Endometrium (tissue), 2 donors: ENCODE results near the gene EGFR.
"Not testable (repeated sequence)": the region's sequence is repeated elsewhere in the genome, so short reads cannot be mapped to it uniquely, and the experiment has no call there.

Experiments
- FAIRE-seq: peaks from 2 replicates; lab custom pipeline; 2012; peaks lifted over from hg19 to GRCh38; lab: Jason Lieb, UNC
- donor health status: control.
- donor health status: control.

The EGFR gene

DNA sequence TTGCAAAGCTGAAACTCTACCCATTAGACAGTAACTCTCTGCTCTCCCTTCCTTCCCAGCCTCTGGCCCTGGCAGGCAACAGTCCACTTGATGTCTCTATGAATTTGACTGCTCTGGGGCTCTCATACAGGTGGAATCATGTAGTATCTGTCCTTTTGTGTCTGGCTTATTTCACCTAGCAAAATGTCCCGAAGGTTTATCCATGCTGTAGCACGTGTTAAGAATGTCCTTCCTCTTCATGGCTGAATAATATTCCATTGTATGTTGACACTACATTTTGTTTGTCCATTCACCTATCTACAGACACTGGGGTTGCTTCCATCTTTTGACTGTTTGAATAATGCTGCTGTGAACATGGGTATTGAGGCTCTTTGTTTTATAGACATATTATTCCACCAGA, 128.9 kb downstream of the EGFR start:
- no peak for FAIRE-seq

DNA sequence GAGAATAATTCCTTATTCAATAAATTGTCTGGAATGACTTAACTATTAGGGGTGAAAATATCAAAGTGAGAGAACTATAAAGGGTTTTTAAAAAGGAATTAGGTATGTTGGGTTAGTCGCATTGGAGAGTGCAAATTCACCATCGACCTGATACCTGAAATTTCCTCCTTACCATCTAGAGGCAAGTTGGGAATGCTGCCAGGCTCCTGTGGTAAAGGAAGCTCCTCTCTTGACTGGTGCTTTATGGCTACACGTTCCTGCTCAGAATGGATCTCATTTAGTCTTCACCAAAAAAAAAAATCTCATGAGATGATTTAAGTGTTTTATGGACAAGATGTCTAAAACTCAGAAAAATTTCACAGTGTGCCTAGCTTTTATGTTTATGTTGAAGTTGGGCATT, 129.8 kb downstream of the EGFR start:
- FAIRE-seq: no peak

DNA sequence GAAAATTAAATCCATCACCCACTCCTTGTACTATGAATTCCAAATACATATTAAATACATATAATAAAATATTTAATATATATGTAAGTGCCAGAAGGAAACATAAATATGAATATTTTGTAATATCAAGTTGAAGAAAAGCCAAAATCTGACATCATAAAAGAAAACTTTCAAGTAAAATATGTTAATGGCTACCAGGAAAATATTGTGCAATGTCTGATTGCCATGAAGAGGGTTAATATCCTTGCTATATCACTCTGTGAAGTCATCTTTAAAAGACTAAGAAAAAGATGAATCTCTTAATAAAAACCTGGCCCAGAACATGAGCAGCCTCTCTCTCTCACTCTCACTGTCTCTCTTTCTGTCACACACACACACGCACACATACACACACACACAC, 130.2 kb downstream of the EGFR start:
- FAIRE-seq: no peak

DNA sequence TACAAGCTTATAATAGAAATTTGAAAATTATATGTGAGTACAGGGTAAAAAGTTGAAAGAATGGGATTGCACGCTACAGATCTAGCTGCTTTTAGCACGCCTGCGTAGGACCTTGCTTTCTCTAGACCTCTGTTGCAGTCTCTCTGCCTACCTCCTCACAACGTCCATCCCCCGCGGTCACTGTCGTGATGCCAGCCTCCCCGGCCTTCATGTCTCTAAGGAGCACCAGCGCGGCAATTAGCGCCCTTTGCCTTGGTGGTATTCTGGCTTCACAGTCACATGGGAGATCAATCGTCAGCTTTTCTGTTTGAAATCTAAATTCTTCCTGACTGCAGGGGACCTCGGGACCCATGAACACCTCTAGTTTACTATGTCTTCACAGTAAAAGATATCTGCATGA, 131.3 kb downstream of the EGFR start:
- FAIRE-seq: no peak

DNA sequence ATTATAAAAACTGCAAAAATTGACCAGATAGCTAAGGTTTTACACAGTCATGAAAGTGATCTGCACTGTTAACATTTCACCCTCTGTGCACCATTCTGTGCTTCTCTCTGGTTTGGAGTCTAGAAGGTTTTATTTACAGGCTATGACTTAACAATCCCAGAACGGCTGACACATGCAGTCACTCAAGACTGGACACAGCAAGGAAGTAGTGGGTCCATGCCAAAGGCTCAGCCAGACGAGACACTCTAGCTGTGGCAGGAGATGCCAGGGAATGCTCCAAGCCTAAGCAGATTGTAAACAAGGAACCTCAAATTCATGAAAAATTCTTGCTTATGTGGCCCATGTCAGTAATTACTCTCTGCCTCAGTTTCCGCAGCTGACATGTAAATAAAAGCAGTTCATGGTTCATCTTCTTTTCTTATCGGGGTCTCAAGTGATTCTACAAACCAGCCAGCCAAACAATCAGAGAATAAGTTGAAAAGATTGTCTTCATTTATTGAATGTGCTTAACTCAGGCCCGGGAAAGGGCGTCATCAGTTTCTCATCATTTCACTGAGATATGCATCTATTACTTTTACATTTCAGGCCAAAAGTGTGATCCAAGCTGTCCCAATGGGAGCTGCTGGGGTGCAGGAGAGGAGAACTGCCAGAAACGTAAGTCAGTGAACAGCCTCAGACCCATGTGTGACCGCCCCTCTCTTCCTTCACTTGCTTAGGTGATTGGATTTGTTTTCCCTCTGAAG, 132.1 kb downstream of the EGFR start:
- no peak for FAIRE-seq

- FAIRE-seq: no peak
Measured at GRCh38 chr7:55152516-55152915, 133.7 kb downstream of the EGFR start.

GRCh38 chr7:55154096-55154495, 135.3 kb downstream of the EGFR start:
- no peak for FAIRE-seq

- no peak for FAIRE-seq
Measured at GRCh38 chr7:55155351-55156117, 136.7 kb downstream of the EGFR start.

- no peak for FAIRE-seq
Measured at GRCh38 chr7:55156919-55157763, 138.3 kb downstream of the EGFR start.

GRCh38 chr7:55157764-55158105, 138.9 kb downstream of the EGFR start:
- no peak for FAIRE-seq

GRCh38 chr7:55158541-55159382, 139.9 kb downstream of the EGFR start:
- FAIRE-seq: no peak

DNA sequence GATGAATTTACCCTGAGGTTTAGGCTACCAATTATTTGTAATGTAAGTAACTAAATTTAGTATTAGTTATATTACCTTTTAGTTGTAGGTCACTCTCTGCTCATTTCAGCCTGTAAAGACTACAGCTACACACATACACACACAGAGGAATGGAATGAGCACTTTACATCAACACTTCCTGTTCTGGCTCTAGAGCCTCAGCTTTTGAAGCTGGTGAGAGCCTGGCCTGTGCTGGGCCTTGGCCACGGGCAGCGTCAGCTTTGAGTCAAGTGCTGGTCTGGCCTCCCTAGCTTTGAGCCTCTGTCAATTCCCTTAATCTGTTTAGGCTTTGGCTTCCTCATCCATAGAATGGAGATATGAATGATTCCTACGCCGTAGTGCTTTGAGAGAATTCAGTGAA, 141.7 kb downstream of the EGFR start:
- no peak for FAIRE-seq

GRCh38 chr7:55161154-55161687, 142.4 kb downstream of the EGFR start:
- FAIRE-seq: no peak

GRCh38 chr7:55162476-55162875, 143.7 kb downstream of the EGFR start:
- FAIRE-seq: no peak

DNA sequence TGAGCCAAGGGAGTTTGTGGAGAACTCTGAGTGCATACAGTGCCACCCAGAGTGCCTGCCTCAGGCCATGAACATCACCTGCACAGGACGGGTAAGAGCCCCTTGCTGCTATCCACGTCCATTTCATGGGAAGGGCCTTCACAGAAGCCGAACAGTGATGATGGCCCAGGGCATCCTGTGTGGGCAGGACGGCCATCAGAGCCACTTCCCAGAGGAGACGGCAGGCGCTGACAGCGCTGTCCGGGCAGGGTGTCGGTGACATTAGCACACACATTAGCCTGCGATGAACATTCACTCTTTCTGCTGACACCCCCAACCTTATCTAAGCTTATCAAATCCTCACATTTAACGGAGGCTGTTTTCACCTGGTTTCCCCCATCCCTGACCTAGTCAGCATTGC, 144.9 kb downstream of the EGFR start:
- no peak for FAIRE-seq

GRCh38 chr7:55164527-55164926, 145.7 kb downstream of the EGFR start:
- no peak for FAIRE-seq

GRCh38 chr7:55165176-55165861, 146.5 kb downstream of the EGFR start:
- no peak for FAIRE-seq

DNA sequence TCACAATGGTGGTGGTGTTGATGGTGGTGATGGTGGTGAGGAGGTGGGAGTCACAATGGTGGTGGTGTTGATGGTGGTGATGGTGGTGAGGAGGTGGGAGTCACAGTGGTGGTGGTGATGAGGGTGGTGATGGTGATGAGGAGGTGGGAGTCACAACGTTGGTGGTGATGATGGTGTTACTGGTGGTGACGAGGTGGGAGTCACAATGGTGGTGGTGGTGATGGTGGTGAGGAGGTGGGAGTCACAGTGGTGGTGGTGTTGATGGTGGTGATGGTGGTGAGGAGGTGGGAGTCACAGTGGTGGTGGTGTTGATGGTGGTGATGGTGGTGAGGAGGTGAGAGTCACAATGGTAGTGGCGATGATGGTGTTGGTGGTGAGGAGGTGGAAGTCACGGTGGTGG, 148.5 kb downstream of the EGFR start:
- not testable (repeated sequence) for FAIRE-seq

GRCh38 chr7:55170335-55171069, 151.7 kb downstream of the EGFR start:
- no peak for FAIRE-seq

- no peak for FAIRE-seq
Measured at GRCh38 chr7:55171157-55171556, 152.3 kb downstream of the EGFR start.
